Ascending aorta (tissue), 2 donors: ENCODE results near the gene P4HTM. TPM values are rescaled to one million over a fixed set of nuclear protein-coding genes. Genes with fewer than 3 reads are reported as not detected.
A peak's percentile ranks its signal among the peaks of the same experiment; 100 is the strongest.

Source experiments
- DNase-seq, 2 donors: peaks; one replicate each; pipeline ENCODE4 v3.0.0-alpha.2; 2019; ENCODE audit warnings: low spot score in 2 of 2
- H3K27ac ChIP-seq, 2 donors: fragments of 200-600 bp; sonication (generic); one replicate each; pipeline ENCODE4 v1.5.1; 2016 to 2017; ENCODE audit warnings: mild to moderate bottlenecking in 1 of 2
- H3K27me3 ChIP-seq: fragments of 200-600 bp; sonication (generic); one replicate; pipeline ENCODE4 v1.5.1; 2017
- H3K36me3 ChIP-seq, 2 donors: fragments of 200-600 bp; sonication (generic); one replicate each; pipeline ENCODE4 v1.5.1; 2016
- H3K4me1 ChIP-seq, 2 donors: fragments of 200-600 bp; sonication (generic); one replicate each; pipeline ENCODE4 v1.5.1; 2016 to 2017; ENCODE audit warnings: mild to moderate bottlenecking in 1 of 2
- H3K4me3 ChIP-seq, 2 donors: fragments of 200-600 bp; sonication (generic); one replicate each; pipeline ENCODE4 v1.5.1; 2016 to 2017; ENCODE audit warnings: mild to moderate bottlenecking in 1 of 2
- H3K9me3 ChIP-seq, 2 donors: fragments of 200-600 bp; sonication (generic); one replicate each; pipeline ENCODE4 v1.5.1; 2016
- CTCF ChIP-seq, 3 experiments: fragments of 200-600 bp in 2 of 3; fragments of 450-650 bp in 1 of 3; sonication (generic) in 2 of 3; IDR thresholded peaks; one replicate each; pipeline ENCODE4 v1.5.1; 2016 to 2019; ENCODE audit warnings: antibody characterized with exemption in 3 of 3, mild to moderate bottlenecking in 1 of 3, moderate library complexity in 1 of 3
- intact Hi-C: fragments of 100-400 bp; cut with DNase I; formaldehyde crosslinking; loops from one replicate; pipeline ENCODE4 v1.15.1; 2023
- total RNA-seq: library from RNA; depleted of rRNA; stranded (reverse); fragments of >200 nt; gene quantifications from one replicate; pipeline ENCODE4 v1.1.0, GENCODE V29; 2016

The P4HTM gene
- total RNA-seq, 1 donor from 2014 or later: 71.9 TPM

- H3K27ac ChIP-seq: peak overlapping the region; percentile 92 to 96
- H3K36me3 ChIP-seq: peaks cover 45 to 62% of the 10 kb centered on the region in 2 donors
- H3K9me3 ChIP-seq: no peaks in the 10 kb centered on the region
- no peak overlapping the region for H3K4me3 ChIP-seq
- H3K27me3 ChIP-seq: no peaks in the 10 kb centered on the region
- H3K4me1 ChIP-seq: peaks cover 0 to 8% of the 10 kb centered on the region in 2 donors
- DNase-seq: no peak
- intact Hi-C loops: loop anchor here (5.0 kb wide), 1 partner anchor 77 kb away; no protein-coding TSS in a partner anchor
- TF ChIP-seq CTCF (IDR thresholded peaks at IDR 0.05): no peak
Measured at GRCh38 chr3:49030321-49030720, 40.3 kb downstream of the P4HTM start.

- intact Hi-C loops: loop anchor here (5.0 kb wide), 1 partner anchor 75 kb away; no protein-coding TSS in a partner anchor
- Histone ChIP-seq H3K27me3 (no peaks in the 10 kb centered on the region), H3K4me1 (peaks cover 0 to 8% of the 10 kb centered on the region in 2 donors), H3K9me3 (no peaks in the 10 kb centered on the region), H3K4me3 (no peak overlapping the region), H3K36me3 (peaks cover 51 to 64% of the 10 kb centered on the region in 2 donors), H3K27ac (no peak overlapping the region)
- TF ChIP-seq CTCF (IDR thresholded peaks at IDR 0.05): no peak
- DNase-seq: no peak
Measured at GRCh38 chr3:49032646-49033304, 42.7 kb downstream of the P4HTM start.

GRCh38 chr3:49034650-49035049 is 44.6 kb downstream of the P4HTM start:
- intact Hi-C loops: loop anchor here (5.0 kb wide), 1 partner anchor 73 kb away; no protein-coding TSS in a partner anchor
- no peak for DNase-seq
- Histone ChIP-seq H3K36me3 (peaks cover 54 to 81% of the 10 kb centered on the region in 2 donors), H3K27me3 (no peaks in the 10 kb centered on the region), H3K27ac (no peak overlapping the region), H3K4me1 (no peaks in the 10 kb centered on the region), H3K9me3 (no peaks in the 10 kb centered on the region), H3K4me3 (no peak overlapping the region)
- TF ChIP-seq CTCF (IDR thresholded peaks at IDR 0.05): no peak

- DNase-seq: no peak
- peaks cover 50 to 78% of the 10 kb centered on the region in 2 donors for H3K36me3 ChIP-seq
Measured at GRCh38 chr3:49035281-49035680, 45.2 kb downstream of the P4HTM start.

GRCh38 chr3:49053543-49053942 is 63.5 kb downstream of the P4HTM start:
- Histone ChIP-seq H3K27ac (no peak overlapping the region), H3K4me1 (no peaks in the 10 kb centered on the region), H3K27me3 (no peaks in the 10 kb centered on the region), H3K4me3 (no peak overlapping the region), H3K36me3 (peaks cover 58 to 66% of the 10 kb centered on the region in 2 donors), H3K9me3 (no peaks in the 10 kb centered on the region)
- TF ChIP-seq CTCF (IDR thresholded peaks at IDR 0.05): no peak
- intact Hi-C loops: no loop called here
- no peak for DNase-seq

More at GRCh38 chr3:49035281-49035680, 45.2 kb downstream of the P4HTM start:
- no peak for TF ChIP-seq CTCF (IDR thresholded peaks at IDR 0.05)
- Histone ChIP-seq H3K4me3 (no peak overlapping the region), H3K27ac (no peak overlapping the region), H3K4me1 (no peaks in the 10 kb centered on the region), H3K9me3 (no peaks in the 10 kb centered on the region), H3K27me3 (no peaks in the 10 kb centered on the region)
- intact Hi-C loops: no loop called here
